Nephron progenitor cell (in vitro differentiated cells): ENCODE results near the gene ATG10.

Experiments used
- DNase-seq: peaks from one replicate; pipeline ENCODE4 v3.0.0; 2021
- H3K27ac Mint-ChIP-seq: 2 replicates; pipeline ENCODE4 v1.8.0; 2021; ENCODE audit warnings: mild to moderate bottlenecking, moderate library complexity, mixed read lengths
- H3K27me3 Mint-ChIP-seq: 2 replicates; pipeline ENCODE4 v1.8.0; 2021; ENCODE audit warnings: mild to moderate bottlenecking, low read depth, mixed read lengths; ENCODE audit not compliant: poor library complexity
- H3K36me3 Mint-ChIP-seq: 2 replicates; pipeline ENCODE4 v1.8.0; 2021; ENCODE audit warnings: low read depth, mixed read lengths
- H3K4me1 Mint-ChIP-seq: 2 replicates; pipeline ENCODE4 v1.8.0; 2021; ENCODE audit warnings: mixed read lengths
- H3K4me3 Mint-ChIP-seq: 2 replicates; pipeline ENCODE4 v1.8.0; 2021; ENCODE audit warnings: mild to moderate bottlenecking, moderate library complexity, mixed read lengths
- H3K9me3 Mint-ChIP-seq: 2 replicates; pipeline ENCODE4 v1.8.0; 2021; ENCODE audit warnings: mild to moderate bottlenecking, moderate library complexity, mixed read lengths
- TF ChIP-seq, protein P1 (sequence below): fragments of 200-600 bp; sonication (generic); IDR thresholded peaks from 2 replicates; pipeline ENCODE4 v1.5.0; 2021; ENCODE audit warnings: antibody characterized with exemption

Gene ATG10

DNA sequence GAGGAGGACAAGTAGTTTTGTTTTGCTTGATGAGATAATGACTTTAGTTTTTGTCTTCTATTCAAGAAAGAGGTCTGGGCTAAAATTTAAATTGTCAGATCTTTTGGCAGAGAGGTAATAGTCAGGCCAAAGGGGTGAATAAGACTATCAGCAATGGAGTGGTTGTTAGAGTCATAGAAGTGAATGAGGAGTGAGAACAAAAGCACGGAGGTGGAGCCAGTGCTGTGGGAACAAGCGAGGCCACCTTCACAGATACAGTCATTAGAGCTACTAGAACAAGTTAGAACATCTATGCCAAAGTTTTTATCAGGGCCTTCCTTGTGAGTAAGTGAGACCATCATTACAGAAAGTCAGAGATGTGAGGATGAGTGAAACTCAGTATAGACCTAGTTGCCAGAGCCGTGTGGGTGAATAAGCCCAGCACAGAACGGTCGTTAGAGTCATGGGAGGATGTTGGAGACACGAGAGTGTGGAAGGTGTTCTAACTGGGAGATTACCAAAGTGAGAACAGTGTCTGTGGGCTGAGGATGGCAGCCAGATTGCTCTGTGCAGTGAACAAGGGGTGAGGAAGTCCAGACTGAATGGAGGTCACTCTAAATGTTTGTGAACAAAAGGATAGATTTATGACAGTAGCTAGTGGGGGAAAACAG is 171.2 kb downstream of the ATG10 start:
- H3K4me3 Mint-ChIP-seq, result no peak overlapping the region
- no peak for DNase-seq
- peak overlapping the region; percentile 46 for H3K27ac Mint-ChIP-seq
- peaks cover 8% of the 10 kb centered on the region for H3K4me1 Mint-ChIP-seq
- peaks cover 19% of the 10 kb centered on the region for H3K9me3 Mint-ChIP-seq
- peaks cover 10% of the 10 kb centered on the region for H3K36me3 Mint-ChIP-seq
- TF ChIP-seq, protein P1, sequence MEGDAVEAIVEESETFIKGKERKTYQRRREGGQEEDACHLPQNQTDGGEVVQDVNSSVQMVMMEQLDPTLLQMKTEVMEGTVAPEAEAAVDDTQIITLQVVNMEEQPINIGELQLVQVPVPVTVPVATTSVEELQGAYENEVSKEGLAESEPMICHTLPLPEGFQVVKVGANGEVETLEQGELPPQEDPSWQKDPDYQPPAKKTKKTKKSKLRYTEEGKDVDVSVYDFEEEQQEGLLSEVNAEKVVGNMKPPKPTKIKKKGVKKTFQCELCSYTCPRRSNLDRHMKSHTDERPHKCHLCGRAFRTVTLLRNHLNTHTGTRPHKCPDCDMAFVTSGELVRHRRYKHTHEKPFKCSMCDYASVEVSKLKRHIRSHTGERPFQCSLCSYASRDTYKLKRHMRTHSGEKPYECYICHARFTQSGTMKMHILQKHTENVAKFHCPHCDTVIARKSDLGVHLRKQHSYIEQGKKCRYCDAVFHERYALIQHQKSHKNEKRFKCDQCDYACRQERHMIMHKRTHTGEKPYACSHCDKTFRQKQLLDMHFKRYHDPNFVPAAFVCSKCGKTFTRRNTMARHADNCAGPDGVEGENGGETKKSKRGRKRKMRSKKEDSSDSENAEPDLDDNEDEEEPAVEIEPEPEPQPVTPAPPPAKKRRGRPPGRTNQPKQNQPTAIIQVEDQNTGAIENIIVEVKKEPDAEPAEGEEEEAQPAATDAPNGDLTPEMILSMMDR, result no peak
- no peaks in the 10 kb centered on the region for H3K27me3 Mint-ChIP-seq

DNA sequence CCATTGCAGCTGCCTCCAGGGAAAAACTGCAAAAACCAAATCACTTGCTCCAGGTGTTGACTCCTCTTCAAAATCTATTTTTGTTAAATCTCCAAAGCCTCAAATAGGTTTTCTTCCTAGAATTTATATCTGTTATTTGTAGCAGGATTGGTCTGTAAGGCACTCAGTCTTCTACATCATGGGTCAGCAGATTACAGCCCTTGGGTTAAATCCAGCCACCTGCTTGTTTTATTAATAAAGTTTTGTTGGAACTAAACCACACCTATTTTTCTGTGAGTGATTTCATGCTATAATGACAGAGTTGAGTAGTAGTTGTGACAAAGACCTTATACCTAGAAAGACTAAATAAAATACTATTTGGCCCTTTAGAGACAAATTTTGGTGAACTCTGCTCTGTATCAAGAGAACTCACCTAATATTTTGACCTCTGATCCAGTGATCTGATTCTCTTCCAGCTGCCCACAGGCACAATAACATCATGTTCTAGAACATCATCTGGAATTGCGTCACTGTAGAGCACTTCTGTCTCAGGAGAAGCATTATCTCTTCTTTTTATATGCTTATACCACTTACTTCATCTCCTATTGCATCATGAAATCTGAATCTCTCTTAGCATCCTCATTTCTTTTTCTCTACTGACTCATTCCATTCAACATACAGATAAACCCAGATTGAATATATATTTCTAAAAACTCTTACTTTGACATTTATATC is 176.2 kb downstream of the ATG10 start:
- TF ChIP-seq, protein P1, result no peak
- Mint-ChIP-seq H3K4me3 (no peak overlapping the region), H3K27ac (no peak overlapping the region), H3K4me1 (peaks cover 26% of the 10 kb centered on the region), H3K27me3 (no peaks in the 10 kb centered on the region), H3K9me3 (no peaks in the 10 kb centered on the region), H3K36me3 (no peaks in the 10 kb centered on the region)
- no peak for DNase-seq

DNA sequence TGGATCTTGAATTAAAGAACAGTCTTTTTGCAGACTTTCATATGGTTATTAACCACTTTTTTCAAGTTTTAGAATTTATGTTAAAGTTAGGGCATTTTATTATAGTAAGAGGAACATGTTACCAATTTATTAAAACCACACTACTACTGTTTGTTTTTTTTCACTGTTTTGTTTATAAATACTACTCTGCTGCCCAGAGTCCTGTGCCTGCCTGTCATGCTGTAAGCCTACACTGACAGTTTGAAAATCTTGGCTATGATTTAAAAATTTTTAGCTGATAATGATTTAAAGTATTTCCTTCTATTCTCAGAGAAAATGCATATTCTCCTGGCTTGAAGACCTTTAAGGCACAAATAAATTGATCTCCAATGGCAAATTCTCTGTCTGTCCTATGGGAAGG is 177.6 kb downstream of the ATG10 start:
- TF ChIP-seq, protein P1, result no peak
- no peak overlapping the region for H3K27ac Mint-ChIP-seq
- H3K36me3 Mint-ChIP-seq, result no peaks in the 10 kb centered on the region
- DNase-seq, result no peak
- no peaks in the 10 kb centered on the region for H3K9me3 Mint-ChIP-seq
- no peaks in the 10 kb centered on the region for H3K27me3 Mint-ChIP-seq
- no peak overlapping the region for H3K4me3 Mint-ChIP-seq
- peaks cover 20% of the 10 kb centered on the region for H3K4me1 Mint-ChIP-seq

DNA sequence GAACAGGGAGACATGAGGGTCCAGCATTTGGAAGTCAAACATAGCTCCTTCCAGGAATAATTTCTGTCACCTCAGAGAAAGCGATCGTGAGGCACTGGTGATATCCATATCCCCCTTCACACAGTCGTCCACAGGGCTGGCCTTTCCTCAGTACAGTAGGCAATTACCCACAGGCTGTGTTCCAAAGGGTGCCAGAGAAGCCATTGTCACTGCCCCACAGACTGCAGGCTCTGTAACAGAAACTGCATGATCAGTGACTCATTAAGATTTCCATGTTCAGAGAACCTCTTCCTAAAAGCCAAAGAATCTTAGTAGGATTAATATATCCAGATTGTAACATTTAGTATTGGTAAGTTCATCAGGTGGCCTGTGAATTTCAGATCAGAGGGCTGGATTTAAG is 178.7 kb downstream of the ATG10 start:
- Mint-ChIP-seq H3K9me3 (no peaks in the 10 kb centered on the region), H3K4me3 (no peak overlapping the region), H3K27ac (no peak overlapping the region), H3K27me3 (no peaks in the 10 kb centered on the region), H3K4me1 (peaks cover 24% of the 10 kb centered on the region), H3K36me3 (no peaks in the 10 kb centered on the region)
- DNase-seq, result no peak
- TF ChIP-seq, protein P1, result no peak

DNA sequence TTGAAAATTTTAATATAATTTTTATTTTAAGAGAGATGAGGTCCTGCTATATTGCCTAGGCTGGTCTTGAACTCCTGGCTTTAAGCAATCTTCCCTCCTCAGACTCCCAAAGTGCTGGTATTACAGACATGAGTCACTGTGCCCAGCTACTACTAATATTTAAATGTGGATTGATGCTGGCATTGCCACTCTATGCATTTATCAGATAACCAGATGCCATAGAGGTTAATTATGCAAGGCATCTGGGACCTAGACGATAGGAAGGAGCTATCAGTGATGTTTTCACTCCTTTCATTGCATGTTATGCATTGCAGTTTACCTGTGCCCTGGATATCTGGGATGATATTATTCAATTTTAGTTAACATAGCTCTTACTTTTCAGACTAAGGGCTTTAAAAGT is 179.4 kb downstream of the ATG10 start:
- H3K4me1 Mint-ChIP-seq, result peaks cover 30% of the 10 kb centered on the region

More for the DNA sequence above, 179.4 kb downstream of the ATG10 start:
- H3K4me3 Mint-ChIP-seq, result no peak overlapping the region
- H3K27me3 Mint-ChIP-seq, result no peaks in the 10 kb centered on the region
- no peak for DNase-seq
- H3K9me3 Mint-ChIP-seq, result no peaks in the 10 kb centered on the region
- no peak overlapping the region for H3K27ac Mint-ChIP-seq
- TF ChIP-seq, protein P1, result no peak
- no peaks in the 10 kb centered on the region for H3K36me3 Mint-ChIP-seq
